Natural killer cell (primary cell): Measurements from ENCODE around the gene ACSL6. TPM values are rescaled to one million over a fixed set of nuclear protein-coding genes. Genes with fewer than 3 reads are reported as not detected.

Experiments
- ATAC-seq, 3 donors: fragments of 150-1000 bp in 2 of 3; fragments of 200-7000 bp in 1 of 3; cut with Tn5 transposase; 1 replicate in 1 of 3; 2 replicates in 2 of 3; pipeline ENCODE4 v1.10.0; 2021; ENCODE audit warnings: mild to moderate bottlenecking in 2 of 3, moderate library complexity in 2 of 3
- DNase-seq, 2 donors: peaks; one replicate each; pipeline versions ENCODE4 v3.0.0 to v3.0.0-alpha.2; 2013 to 2021; ENCODE audit warnings: mixed read lengths in 1 of 2
- H3K27ac ChIP-seq: one replicate; pipeline ENCODE4 v1.5.1; 2013; ENCODE audit warnings: mild to moderate bottlenecking, low read length
- H3K27me3 ChIP-seq: one replicate; pipeline ENCODE4 v1.6.1; 2013; ENCODE audit warnings: low read length; ENCODE audit not compliant: control insufficient read depth, insufficient read depth
- H3K36me3 ChIP-seq: one replicate; pipeline ENCODE4 v1.6.1; 2013; ENCODE audit warnings: low read length; ENCODE audit not compliant: control insufficient read depth, insufficient read depth
- H3K4me1 ChIP-seq: one replicate; pipeline ENCODE4 v1.6.1; 2013; ENCODE audit warnings: low read length; ENCODE audit not compliant: control insufficient read depth, insufficient read depth
- H3K4me3 ChIP-seq: one replicate; pipeline ENCODE4 v1.5.1; 2013; ENCODE audit warnings: low read length
- H3K9me3 ChIP-seq: one replicate; pipeline ENCODE4 v1.6.1; 2013; ENCODE audit warnings: low read length; ENCODE audit not compliant: control insufficient read depth, insufficient read depth
- H3K27ac Mint-ChIP-seq, 2 donors: one replicate each; pipeline ENCODE4 v1.8.0; 2022; ENCODE audit warnings: mild to moderate bottlenecking in 2 of 2, mixed read lengths in 2 of 2, moderate library complexity in 1 of 2
- H3K27me3 Mint-ChIP-seq, 2 donors: one replicate each; pipeline ENCODE4 v1.8.0; 2022; ENCODE audit warnings: low read depth in 2 of 2, mixed read lengths in 2 of 2
- H3K36me3 Mint-ChIP-seq: one replicate; pipeline ENCODE4 v1.8.0; 2022; ENCODE audit warnings: mixed read lengths
- H3K4me1 Mint-ChIP-seq, 2 donors: one replicate each; pipeline ENCODE4 v1.8.0; 2022; ENCODE audit warnings: mixed read lengths in 2 of 2
- H3K4me3 Mint-ChIP-seq: one replicate; pipeline ENCODE4 v1.8.0; 2022; ENCODE audit warnings: mild to moderate bottlenecking, moderate library complexity, mixed read lengths
- H3K9me3 Mint-ChIP-seq, 2 donors: one replicate each; pipeline ENCODE4 v1.8.0; 2022; ENCODE audit warnings: mixed read lengths in 2 of 2
- CTCF ChIP-seq: fragments of 200-600 bp; IDR thresholded peaks from one replicate; pipeline ENCODE4 v1.8.0; 2022; ENCODE audit warnings: antibody characterized with exemption
- WGBS: methylation state at CpG from one replicate; pipeline ENCODE4 v1.1.7; 2013; ENCODE audit warnings: missing lambda C conversion rate; ENCODE audit not compliant: insufficient coverage; 5-methylcytosine and 5-hydroxymethylcytosine counted together
- intact Hi-C: fragments of 100-400 bp; cut with micrococcal nuclease; formaldehyde crosslinking; loops from one replicate; pipeline ENCODE4 v1.14.2; 2022
- total RNA-seq, 4 donors: library from RNA; stranded (reverse); fragments of 120-200 nt in 1 of 4; gene quantifications; one replicate each; pipeline versions ENCODE4 v1.2.3 to v1.2.4, GENCODE V29; 2013 to 2022

Gene ACSL6
- total RNA-seq, 3 donors from 2014 or later (not counting 1 experiment from before 2014, with no cell fraction given), result 2.1 to 2.2 (median 2.2) TPM

DNA sequence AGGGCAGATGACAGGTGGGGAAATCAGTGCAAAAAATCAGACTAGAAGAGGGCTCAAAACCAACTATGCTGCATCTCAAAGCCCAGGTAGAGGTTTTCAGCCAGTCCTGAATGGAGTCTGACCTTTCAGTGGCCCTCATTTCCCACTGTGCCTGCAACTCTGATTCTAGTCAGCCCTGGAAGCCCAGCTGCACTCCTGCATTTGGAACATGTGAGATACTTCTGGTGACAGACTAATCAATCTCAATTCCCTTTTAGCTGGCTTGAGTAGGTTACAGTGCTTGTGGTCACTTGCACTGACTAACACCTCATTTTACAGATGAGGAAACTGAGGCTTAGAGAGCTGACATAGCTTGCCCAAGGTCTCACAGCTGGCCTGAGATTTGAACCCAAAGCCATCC, 7.9 kb upstream of the ACSL6 start:
- intact Hi-C loops, result no loop called here
- ATAC-seq (no peak), DNase-seq (peak in 1 of 2 donors; percentile 4)
- Mint-ChIP-seq H3K27me3 (peaks cover 15 to 16% of the 10 kb centered on the region in 2 donors), H3K27ac (no peak overlapping the region), H3K36me3 (no peaks in the 10 kb centered on the region), H3K4me1 (peaks cover 24 to 29% of the 10 kb centered on the region in 2 donors), H3K9me3 (no peaks in the 10 kb centered on the region), H3K4me3 (no peak overlapping the region)
- Histone ChIP-seq H3K36me3 (no peaks in the 10 kb centered on the region), H3K4me3 (no peak overlapping the region), H3K27me3 (no peaks in the 10 kb centered on the region), H3K4me1 (peaks cover 41% of the 10 kb centered on the region), H3K9me3 (no peaks in the 10 kb centered on the region), H3K27ac (peak overlapping the region; percentile 78)
- no peak for TF ChIP-seq CTCF

DNA sequence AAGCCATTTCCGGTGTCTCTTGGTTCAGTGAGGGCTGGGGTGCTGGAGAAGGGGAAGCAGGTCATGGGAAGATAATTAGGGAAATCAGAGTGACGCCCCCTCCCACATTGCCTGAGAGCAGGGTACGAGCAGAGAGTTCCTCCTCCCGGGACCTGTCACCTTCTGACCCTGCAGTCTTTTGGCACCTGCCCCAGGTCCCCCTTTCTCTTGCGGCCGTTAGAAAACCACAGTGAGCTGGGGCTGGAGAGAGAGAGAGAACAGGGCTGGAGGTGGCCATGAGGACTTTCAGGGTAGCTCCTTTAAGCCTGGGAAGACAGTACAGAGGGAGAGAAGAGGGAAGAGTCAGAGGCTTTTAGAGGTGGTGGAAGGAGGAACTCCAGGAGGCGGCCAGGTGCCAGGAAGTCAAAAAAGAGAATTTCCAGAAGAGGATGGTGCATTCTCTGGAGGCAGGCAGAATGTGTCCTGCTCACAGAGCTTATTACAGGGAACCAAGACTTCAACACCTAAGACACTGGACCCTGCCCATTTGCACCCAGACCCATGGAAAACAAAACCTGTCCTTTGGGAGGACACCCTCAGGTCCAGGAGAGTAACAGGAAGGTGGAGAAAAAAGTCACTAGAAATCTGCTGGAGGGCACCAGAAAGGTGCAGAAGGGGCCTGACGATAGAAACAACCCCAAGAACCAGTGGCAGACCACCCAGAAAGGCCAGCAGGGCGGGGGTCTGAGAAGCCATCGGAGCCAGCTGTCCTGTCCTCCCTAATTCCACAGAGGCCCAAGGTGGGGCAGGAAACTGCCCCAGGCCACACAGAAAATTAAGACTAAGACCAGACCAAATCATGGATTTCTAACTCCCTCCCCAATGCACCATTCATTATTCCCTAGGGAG, 6.5 kb upstream of the ACSL6 start:
- Mint-ChIP-seq H3K4me1 (peaks cover 24 to 29% of the 10 kb centered on the region in 2 donors), H3K27ac (peak overlapping the region in 1 of 2 donors; percentile 82), H3K4me3 (no peak overlapping the region), H3K36me3 (no peaks in the 10 kb centered on the region), H3K9me3 (no peaks in the 10 kb centered on the region), H3K27me3 (peaks cover 15 to 19% of the 10 kb centered on the region in 2 donors)
- Histone ChIP-seq H3K4me1 (peaks cover 42% of the 10 kb centered on the region), H3K27ac (no peak overlapping the region), H3K9me3 (no peaks in the 10 kb centered on the region), H3K36me3 (no peaks in the 10 kb centered on the region), H3K4me3 (no peak overlapping the region), H3K27me3 (no peaks in the 10 kb centered on the region)
- TF ChIP-seq CTCF, result no peak
- ATAC-seq (no peak), DNase-seq (peak in 1 of 2 donors; percentile 13)
- 30% methylated on average over 8 of the region's 10 CpGs for WGBS
- intact Hi-C loops, result no loop called here

GRCh38 chr5:132017316-132017715, 5.9 kb upstream of the ACSL6 start:
- Histone ChIP-seq H3K36me3 (no peaks in the 10 kb centered on the region), H3K27me3 (peaks cover under 1% of the 10 kb centered on the region), H3K4me3 (no peak overlapping the region), H3K9me3 (no peaks in the 10 kb centered on the region), H3K4me1 (peaks cover 49% of the 10 kb centered on the region), H3K27ac (no peak overlapping the region)
- peaks cover 15 to 22% of the 10 kb centered on the region in 2 donors for H3K27me3 Mint-ChIP-seq
- H3K4me1 Mint-ChIP-seq, result peaks cover 29 to 33% of the 10 kb centered on the region in 2 donors
- peak overlapping the region in 1 of 2 donors; percentile 82 for H3K27ac Mint-ChIP-seq
- H3K9me3 Mint-ChIP-seq, result no peaks in the 10 kb centered on the region
- DNase-seq (peak in 1 of 2 donors; percentile 37), ATAC-seq (no peak)
- TF ChIP-seq CTCF, result no peak
- 45% methylated on average over 3 of the region's 4 CpGs for WGBS
- H3K4me3 Mint-ChIP-seq, result no peak overlapping the region
- intact Hi-C loops, result no loop called here
- H3K36me3 Mint-ChIP-seq, result no peaks in the 10 kb centered on the region
